Epithelial cell of proximal tubule (primary cell): Measurements from ENCODE around the gene TPSG1. TPM values are rescaled to one million over a fixed set of nuclear protein-coding genes. Genes with fewer than 3 reads are reported as not detected.
"Not testable (repeated sequence)": the region's sequence is repeated elsewhere in the genome, so short reads cannot be mapped to it uniquely, and the experiment has no call there.

Source experiments
- DNase-seq: peaks from one replicate; pipeline ENCODE4 v3.0.0-alpha.2; 2011; ENCODE audit warnings: low read depth
- H3K4me3 ChIP-seq: 2 replicates; pipeline ENCODE4 v1.5.1; 2011; ENCODE audit warnings: low read depth, mild to moderate bottlenecking, low read length
- total RNA-seq: library from RNA; depleted of rRNA; stranded (reverse); fragments of >200 nt; gene quantifications from 2 replicates; pipeline ENCODE4 v1.2.3, GENCODE V29; 2015
- TF ChIP-seq, protein P1 (sequence below): conservative IDR thresholded peaks from 2 replicates; pipeline ENCODE4 v1.5.1; 2012; ENCODE audit warnings: low read depth, mild to moderate bottlenecking, low read length

TPSG1 gene
- total RNA-seq, 1 donor from 2014 or later = not detected

DNA sequence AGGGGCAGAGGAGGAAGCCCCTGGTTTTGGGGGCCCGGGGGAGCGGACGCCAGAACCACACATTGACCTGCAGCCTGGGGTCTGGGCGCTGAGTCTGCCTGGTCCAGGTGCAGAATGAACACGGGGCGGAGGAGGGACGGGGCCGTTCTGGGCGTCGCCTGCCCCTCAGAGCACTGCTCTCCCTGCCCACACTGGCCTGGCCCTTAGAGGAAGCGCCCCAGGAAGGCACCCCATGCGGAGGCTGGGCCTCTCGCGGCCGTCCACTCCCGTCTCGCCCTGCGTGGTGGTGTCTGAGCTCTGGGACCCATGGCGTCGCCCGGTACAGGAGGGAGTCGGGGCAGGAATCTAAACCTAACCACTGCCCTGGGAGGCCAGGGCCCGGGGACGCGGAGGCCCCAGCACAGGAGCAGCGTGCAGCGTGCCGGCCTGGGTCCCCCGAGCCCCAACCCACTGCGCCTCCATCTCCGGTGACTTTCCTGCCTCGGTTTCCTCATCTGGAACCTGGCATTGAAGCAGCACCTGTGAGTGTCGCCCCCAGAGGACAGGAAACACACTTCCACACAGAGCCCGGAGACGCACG lies 35.1 kb upstream of the TPSG1 start:
- DNase-seq = no peak
- H3K4me3 ChIP-seq = no peak overlapping the region
- TF ChIP-seq, protein P1, sequence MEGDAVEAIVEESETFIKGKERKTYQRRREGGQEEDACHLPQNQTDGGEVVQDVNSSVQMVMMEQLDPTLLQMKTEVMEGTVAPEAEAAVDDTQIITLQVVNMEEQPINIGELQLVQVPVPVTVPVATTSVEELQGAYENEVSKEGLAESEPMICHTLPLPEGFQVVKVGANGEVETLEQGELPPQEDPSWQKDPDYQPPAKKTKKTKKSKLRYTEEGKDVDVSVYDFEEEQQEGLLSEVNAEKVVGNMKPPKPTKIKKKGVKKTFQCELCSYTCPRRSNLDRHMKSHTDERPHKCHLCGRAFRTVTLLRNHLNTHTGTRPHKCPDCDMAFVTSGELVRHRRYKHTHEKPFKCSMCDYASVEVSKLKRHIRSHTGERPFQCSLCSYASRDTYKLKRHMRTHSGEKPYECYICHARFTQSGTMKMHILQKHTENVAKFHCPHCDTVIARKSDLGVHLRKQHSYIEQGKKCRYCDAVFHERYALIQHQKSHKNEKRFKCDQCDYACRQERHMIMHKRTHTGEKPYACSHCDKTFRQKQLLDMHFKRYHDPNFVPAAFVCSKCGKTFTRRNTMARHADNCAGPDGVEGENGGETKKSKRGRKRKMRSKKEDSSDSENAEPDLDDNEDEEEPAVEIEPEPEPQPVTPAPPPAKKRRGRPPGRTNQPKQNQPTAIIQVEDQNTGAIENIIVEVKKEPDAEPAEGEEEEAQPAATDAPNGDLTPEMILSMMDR = no peak

DNA sequence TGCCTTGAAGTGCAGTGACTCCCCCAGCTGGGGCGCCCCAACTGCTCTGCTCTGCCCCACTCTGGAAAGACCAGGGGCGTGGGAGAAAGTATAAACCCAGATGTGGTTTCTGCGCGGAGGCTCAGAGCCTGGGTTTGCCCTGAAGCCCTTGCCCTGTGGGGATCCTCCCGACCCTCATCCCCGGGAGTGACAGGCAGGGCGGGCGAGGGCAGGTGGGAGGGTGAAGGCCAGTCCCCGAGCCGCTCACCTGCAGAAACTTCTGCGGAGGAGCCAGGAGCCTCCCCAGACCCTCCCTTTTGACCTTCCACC lies 34.6 kb upstream of the TPSG1 start:
- no peak for DNase-seq
- no peak overlapping the region for H3K4me3 ChIP-seq
- TF ChIP-seq, protein P1 = no peak

DNA sequence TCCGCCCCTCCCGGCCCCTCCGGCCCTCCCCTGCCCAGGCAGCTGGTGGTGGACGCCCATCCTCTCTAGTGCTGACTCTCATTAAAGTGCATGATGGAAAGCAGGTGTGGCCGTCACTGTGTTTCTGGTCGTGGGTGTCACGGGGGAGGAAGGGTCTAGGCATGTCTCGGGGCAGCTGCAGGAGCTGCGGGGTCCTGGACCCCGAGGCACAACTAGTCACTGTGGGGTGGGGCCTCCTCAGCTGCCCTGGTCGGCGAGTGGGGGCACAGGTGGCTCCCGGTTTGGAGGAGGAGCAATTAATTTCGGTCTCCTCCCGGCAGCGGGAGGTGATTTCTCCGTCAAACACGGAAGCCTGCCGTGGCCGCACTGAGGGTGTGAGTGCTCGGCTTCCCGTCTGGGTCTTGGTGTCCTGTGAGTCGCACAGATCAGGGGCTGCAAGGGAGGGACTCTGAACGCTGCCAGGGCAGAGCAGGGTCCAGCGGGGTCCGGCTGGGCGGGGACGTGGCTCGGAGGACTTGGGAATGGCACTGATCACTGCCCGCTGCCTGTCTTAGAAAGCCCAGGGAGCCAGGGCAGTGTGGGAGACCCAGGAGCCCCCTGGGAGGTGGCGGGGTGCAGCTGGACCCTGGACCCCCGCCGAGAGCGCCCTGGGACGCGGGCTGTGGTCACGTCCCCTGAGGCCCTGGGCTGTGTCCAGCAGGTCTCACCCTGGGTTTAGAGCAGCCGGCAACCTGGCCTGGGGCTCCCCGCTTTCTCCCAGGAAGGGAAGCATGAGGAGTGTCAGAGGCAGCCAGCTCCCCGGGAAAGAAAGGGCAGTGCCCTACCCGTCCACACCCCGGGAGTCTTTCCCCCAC lies 34.1 kb upstream of the TPSG1 start:
- TF ChIP-seq, protein P1 = no peak
- DNase-seq = no peak
- H3K4me3 ChIP-seq = no peak overlapping the region

DNA sequence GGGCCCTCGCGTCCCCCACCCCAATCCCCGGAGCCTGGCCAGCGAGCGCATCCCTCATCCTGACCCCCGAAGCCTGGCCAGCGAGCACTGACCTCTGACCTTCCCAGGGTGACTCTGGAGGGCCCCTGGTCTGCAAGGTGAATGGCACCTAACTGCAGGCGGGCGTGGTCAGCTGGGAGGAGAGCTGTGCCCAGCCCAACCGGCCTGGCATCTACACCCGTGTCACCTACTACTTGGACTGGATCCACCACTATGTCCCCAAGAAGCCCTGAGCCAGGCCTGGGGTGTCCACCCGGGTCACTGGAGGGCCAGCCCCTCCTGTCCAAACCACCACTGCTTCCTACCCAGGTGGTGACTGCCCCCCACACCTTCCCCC lies 33.1 kb upstream of the TPSG1 start:
- TF ChIP-seq, protein P1 = no peak
- no peak for DNase-seq
- no peak overlapping the region for H3K4me3 ChIP-seq

DNA sequence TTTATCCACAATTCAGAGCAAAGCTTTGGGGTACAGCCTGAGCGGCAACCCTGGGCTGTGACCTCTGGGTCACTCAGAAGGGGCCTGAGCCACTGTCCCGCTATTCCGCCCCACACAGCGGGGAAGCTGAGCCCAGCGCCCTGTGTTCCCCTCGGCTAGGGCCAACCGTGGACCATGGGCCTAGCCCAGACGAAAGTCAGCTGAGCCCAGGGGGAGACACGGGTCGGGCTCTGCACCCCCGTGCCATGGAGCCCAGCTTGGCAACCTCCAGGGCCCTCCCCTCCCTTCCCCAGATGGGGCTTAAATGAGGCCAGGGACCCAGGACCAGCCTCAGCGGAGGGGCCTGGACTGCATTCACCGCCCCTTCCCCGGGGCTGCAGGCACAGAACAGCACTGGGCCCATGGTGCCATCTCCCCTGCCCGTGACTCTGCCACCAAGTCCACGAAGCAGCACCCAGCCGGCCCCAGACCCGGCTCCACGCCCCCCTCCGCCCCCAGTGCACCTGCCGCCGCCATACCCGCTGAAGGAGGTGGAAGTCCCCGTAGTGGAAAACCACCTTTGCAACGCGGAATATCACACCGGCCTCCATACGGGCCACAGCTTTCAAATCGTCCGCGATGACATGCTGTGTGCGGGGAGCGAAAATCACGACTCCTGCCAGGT lies 32.6 kb upstream of the TPSG1 start:
- DNase-seq = no peak
- TF ChIP-seq, protein P1 = no peak
- H3K4me3 ChIP-seq = no peak overlapping the region

DNA sequence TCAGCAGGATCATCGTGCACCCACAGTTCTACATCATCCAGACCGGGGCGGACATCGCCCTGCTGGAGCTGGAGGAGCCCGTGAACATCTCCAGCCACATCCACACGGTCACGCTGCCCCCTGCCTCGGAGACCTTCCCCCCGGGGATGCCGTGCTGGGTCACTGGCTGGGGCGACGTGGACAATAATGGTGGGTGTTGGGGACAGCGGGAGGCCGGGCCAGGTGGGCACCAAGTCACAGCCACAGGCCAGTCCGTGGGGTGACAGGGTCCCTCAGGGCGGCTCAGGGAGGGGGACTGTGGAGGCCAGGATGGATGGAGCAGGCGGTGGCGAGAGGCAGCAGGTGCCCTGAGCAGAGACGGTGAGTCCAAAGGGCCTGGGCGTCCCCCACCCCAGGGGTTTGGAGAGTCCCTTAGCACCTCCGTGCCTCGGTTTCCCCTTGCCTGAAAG lies 31.8 kb upstream of the TPSG1 start:
- H3K4me3 ChIP-seq = no peak overlapping the region
- DNase-seq = no peak
- TF ChIP-seq, protein P1 = no peak

DNA sequence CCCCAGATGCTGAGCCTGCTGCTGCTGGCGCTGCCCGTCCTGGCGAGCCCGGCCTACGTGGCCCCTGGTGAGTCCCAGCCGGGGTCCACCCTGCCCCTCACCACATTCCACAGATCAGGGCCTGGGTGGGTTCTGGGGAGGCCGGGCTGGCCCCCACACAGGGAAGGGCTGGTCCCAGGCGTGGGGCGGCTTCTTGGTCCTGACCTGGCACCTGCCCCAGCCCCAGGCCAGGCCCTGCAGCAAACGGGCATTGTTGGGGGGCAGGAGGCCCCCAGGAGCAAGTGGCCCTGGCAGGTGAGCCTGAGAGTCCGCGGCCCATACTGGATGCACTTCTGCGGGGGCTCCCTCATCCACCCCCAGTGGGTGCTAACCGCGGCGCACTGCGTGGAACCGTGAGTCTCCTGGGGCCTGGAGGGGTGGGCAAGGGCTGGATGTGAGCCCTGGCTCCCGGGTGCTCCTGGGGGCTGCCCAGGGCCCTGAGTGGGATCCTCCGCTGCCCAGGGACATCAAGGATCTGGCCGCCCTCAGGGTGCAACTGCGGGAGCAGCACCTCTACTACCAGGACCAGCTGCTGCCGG lies 31.3 kb upstream of the TPSG1 start:
- not testable (repeated sequence) for H3K4me3 ChIP-seq, DNase-seq

DNA sequence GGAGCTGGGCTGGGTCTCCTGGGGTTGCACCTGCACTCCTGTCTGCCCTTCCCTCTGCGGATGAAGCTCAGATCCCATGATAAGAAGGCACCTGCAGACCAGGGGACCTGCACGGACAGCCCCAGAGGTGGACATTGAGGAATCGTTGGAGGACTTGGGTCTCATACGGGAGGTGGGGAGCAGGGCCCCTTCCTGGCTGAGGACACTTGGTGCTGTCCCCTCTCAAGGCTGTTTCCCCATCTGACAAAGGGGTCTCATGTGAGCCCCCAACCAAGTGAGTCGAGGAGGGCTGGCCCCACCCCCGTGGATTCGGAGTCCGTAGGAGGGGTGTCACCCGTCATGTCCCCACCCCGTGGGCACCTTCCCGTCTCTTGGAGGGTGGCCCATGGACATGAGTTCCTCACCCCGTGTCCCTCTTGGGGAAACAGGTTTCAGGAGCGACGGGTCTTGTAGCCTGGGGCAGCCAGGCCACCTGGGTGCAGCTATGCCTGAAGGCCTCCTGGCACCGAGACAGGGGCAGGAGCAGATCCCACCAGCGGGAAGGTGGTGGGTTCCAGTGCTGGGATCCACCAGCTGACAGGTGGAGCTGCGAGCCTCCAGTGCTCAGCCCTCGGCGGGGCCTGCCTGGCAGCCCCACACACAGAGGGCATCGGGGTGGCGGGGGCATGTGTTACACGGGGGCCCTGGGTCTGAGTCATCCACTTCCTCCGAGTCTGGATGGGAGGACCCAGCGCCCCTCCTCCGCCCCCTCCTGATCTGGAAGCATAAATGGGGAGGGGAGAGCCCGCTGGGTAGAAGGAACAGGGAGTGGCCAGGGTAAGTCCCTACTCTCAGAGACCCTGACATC lies 30.4 kb upstream of the TPSG1 start, which contains the start of gene TPSD1:
Gene TPSD1, plus strand, starts transcription at position 794 of the 847 bp plus-strand sequence. CDS start 212 bp downstream, outside the sequence.
- not testable (repeated sequence) for H3K4me3 ChIP-seq

DNA sequence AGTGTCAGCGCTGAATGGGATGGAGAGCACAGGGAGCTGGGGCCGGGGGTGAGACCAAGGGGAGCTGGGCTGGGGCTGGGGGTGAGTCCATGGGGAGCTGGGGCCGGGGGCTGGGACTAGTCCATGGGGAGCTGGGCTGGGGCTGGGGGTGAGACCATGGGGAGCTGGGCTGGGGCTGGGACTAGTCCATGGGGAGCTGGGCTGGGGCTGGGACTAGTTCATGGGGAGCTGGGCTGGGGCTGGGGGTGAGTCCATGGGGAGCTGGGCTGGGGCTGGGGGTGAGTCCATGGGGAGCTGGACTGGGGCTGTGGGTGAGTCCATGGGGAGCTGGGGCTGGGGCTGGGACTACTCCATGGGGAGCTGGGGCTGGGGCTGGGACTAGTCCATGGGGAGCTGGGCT lies 29.8 kb upstream of the TPSG1 start:
- not testable (repeated sequence) for DNase-seq, H3K4me3 ChIP-seq

More for the DNA sequence above, 30.4 kb upstream of the TPSG1 start, which contains the start of gene TPSD1:
- DNase-seq = not testable (repeated sequence)
